ENCODE measurements around the gene KATNAL2. TPM values are rescaled to one million over a fixed set of nuclear protein-coding genes. Genes with fewer than 3 reads are reported as not detected.
A peak's percentile ranks its signal among the peaks of the same experiment; 100 is the strongest.

KATNAL2 gene
- total RNA-seq, 6 experiments from 2014 or later: 0.38 to 0.92 (median 0.66) TPM

DNA sequence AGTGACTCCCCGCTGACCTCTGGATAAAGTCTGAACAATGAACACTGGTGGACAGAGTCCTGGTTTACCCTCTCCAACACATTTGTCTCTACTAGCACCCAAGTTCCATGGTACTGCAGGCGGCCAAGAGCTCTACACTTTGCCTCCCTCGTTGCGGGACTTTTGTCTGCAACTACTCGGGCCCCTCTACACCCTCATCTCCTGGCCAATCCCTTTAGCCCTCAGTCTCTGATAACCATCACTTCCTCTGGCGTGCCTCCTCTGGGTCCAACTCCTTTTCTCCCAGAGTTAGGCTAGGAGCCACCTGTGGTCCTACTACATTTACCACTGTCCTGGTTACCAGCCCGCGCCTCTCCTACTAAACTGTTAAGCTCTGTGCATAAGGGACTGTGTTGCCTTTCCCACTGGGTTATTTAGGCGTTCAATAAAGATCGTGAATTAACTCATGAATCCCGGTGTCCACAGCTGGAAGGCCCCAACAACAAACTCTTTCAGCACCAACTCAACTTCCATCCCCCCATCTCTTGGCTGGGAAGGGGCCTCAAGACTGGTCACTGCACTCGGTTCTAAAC, 232.1 kb downstream of the KATNAL2 start:
- DNase-seq: no peak
- Mint-ChIP-seq H3K4me1 (ENCODE audit: low read depth) (peaks cover 38% of the 10 kb centered on the region), H3K27ac (peak overlapping the region; percentile 93), H3K36me3 (ENCODE audit: low read depth) (peaks cover 27% of the 10 kb centered on the region), H3K27me3 (ENCODE audit: insufficient read depth) (no peaks in the 10 kb centered on the region), H3K4me3 (peak overlapping the region; percentile 94), H3K9me3 (no peaks in the 10 kb centered on the region)
- TF ChIP-seq, protein P1, sequence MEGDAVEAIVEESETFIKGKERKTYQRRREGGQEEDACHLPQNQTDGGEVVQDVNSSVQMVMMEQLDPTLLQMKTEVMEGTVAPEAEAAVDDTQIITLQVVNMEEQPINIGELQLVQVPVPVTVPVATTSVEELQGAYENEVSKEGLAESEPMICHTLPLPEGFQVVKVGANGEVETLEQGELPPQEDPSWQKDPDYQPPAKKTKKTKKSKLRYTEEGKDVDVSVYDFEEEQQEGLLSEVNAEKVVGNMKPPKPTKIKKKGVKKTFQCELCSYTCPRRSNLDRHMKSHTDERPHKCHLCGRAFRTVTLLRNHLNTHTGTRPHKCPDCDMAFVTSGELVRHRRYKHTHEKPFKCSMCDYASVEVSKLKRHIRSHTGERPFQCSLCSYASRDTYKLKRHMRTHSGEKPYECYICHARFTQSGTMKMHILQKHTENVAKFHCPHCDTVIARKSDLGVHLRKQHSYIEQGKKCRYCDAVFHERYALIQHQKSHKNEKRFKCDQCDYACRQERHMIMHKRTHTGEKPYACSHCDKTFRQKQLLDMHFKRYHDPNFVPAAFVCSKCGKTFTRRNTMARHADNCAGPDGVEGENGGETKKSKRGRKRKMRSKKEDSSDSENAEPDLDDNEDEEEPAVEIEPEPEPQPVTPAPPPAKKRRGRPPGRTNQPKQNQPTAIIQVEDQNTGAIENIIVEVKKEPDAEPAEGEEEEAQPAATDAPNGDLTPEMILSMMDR (IDR thresholded peaks at IDR 0.05): no peak; the same call in 1 of the 2 replicates

- no peaks in the 10 kb centered on the region for H3K27me3 Mint-ChIP-seq (ENCODE audit: insufficient read depth)
- peak within 1 kb of the TSS; percentile 93 for H3K27ac Mint-ChIP-seq
- H3K4me1 Mint-ChIP-seq (ENCODE audit: low read depth): peaks cover 38% of the 10 kb centered on the region
- peak; percentile 65 for DNase-seq
- H3K4me3 Mint-ChIP-seq: peak within 1 kb of the TSS; percentile 94
- H3K9me3 Mint-ChIP-seq: no peaks in the 10 kb centered on the region
- peaks cover 28% of the 10 kb centered on the region for H3K36me3 Mint-ChIP-seq (ENCODE audit: low read depth)
- TF ChIP-seq, protein P1 (IDR thresholded peaks at IDR 0.05): 0 out of 2 replicates have a peak, but pooled peaks have one; percentile 24
Observed at GRCh38 chr18:47150029-47150823, 232.8 kb downstream of the KATNAL2 start, which contains the start of gene HDHD2. Gene HDHD2 (minus strand): TSS chr18:47150500. CDS start chr18:47136439, 14,061 bp downstream.

DNA sequence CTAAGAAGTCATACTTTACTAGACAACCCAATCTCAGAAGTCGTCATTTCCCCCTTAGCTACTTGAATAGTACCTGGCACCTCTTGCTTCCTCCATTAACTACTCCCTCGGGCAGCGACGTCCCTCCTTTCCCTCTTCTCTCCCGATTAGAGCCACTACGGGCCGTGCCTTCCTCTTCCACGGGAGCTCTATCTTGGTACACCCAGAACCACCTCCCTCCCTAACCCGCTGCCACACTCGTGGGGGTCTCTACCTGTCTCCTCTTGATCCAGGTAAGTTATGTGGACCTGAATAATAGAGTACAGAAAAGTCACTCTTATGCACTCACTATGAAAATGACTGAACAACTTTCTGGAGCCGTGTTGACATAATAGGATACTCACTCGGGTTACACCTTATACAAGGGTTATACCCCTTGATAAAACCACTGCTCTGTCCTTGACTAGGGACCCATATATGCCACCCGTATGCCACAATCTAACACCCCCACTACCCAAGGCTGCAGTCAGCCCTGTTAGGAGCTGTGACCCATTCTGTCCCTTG, 233.5 kb downstream of the KATNAL2 start:
- Mint-ChIP-seq H3K9me3 (no peaks in the 10 kb centered on the region), H3K27ac (peak overlapping the region; percentile 93), H3K27me3 (ENCODE audit: insufficient read depth) (no peaks in the 10 kb centered on the region), H3K4me1 (ENCODE audit: low read depth) (peaks cover 38% of the 10 kb centered on the region), H3K36me3 (ENCODE audit: low read depth) (peaks cover 22% of the 10 kb centered on the region), H3K4me3 (peak overlapping the region; percentile 94)
- DNase-seq: no peak
- TF ChIP-seq, protein P1 (IDR thresholded peaks at IDR 0.05): no peak

DNA sequence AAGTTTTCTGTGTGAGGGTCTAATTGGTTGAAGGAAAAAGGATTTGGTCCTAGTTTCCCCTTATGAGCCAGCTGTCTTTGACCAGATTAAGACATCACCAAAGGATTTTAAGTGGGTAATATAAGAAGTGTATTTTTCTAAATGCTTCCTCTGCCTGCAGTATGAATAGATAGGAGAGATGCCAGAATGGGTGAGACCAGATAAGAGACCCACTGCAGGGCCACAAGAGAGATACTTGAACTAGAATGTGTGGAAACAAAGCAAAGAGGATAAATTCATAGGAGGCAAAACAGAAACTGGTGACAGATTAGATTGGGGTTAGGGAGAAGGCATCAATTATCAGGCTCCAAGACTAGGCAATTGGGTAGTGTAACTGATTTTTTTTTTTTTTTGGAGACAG, 234.0 kb downstream of the KATNAL2 start:
- Mint-ChIP-seq H3K27me3 (ENCODE audit: insufficient read depth) (no peaks in the 10 kb centered on the region), H3K9me3 (no peaks in the 10 kb centered on the region), H3K4me3 (peak overlapping the region; percentile 94), H3K4me1 (ENCODE audit: low read depth) (peaks cover 38% of the 10 kb centered on the region), H3K36me3 (ENCODE audit: low read depth) (peaks cover 17% of the 10 kb centered on the region; the same call in 1 of the 2 replicates), H3K27ac (peak overlapping the region; percentile 93)
- no peak for DNase-seq
- TF ChIP-seq, protein P1 (IDR thresholded peaks at IDR 0.05): no peak

Other genes starting within 250 kb of the KATNAL2 start
- under 1 TPM in 1 of 6 experiments, not detected in 5; 0.23 TPM for gene ST8SIA5, start 160.5 kb upstream of the KATNAL2 start, total RNA-seq (2021; fragmentation: NEBNext Ultra II Directional; extraction: Animal tissue kit (Norgen Biotek cat#: 25700))
- 10 to 100 TPM; 23.2 to 26.2 (median 23.9) TPM for gene PIAS2, start 95 bp upstream of the KATNAL2 start, total RNA-seq (2021; fragmentation: NEBNext Ultra II Directional; extraction: Animal tissue kit (Norgen Biotek cat#: 25700))
- gene ELOA2, start 118.0 kb downstream of the KATNAL2 start, total RNA-seq (2021; fragmentation: NEBNext Ultra II Directional; extraction: Animal tissue kit (Norgen Biotek cat#: 25700)): not detected
- 10 to 100 TPM; 22.1 to 27.6 (median 23.3) TPM for gene HDHD2, start 232.9 kb downstream of the KATNAL2 start, total RNA-seq (2021; fragmentation: NEBNext Ultra II Directional; extraction: Animal tissue kit (Norgen Biotek cat#: 25700))